ENCODE results near the gene PSMD2.

The PSMD2 gene

DNA sequence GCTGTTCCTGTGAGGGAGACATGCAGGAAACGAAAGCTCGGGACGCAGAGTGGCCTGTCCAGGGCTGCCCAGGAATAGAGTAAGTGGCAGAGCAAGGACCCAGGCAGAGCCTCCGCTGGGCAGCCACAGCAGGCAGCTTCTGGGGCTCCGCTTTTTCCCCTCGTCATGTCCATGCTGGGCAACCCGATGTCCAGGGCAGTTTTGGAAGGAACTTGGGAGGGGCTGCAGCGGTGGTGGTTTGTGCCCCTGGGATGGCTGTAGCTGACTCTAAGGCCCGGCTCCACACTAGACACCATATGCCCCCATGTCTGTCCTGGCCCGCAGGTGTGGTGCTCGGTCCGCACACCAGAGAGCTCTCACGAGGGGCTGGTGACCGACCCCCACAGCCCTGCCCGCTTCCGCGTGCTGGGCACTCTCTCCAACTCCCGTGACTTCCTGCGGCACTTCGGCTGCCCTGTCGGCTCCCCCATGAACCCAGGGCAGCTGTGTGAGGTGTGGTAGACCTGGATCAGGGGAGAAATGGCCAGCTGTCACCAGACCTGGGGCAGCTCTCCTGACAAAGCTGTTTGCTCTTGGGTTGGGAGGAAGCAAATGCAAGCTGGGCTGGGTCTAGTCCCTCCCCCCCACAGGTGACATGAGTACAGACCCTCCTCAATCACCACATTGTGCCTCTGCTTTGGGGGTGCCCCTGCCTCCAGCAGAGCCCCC, 7.1 kb upstream of the PSMD2 start:
- TF ChIP-seq POU2F2 (IDR thresholded peaks at IDR 0.05; ENCODE audit: low read depth, low read length) (no peak), PAX5 (IDR thresholded peaks at IDR 0.05; ENCODE audit: insufficient read depth, low read length, severe bottlenecking) (no peak), POLR2A (IDR thresholded peaks at IDR 0.05; ENCODE audit: low read depth, low read length) (no peak), SPI1 (IDR thresholded peaks at IDR 0.05; ENCODE audit: low read depth, low read length) (no peak), POLR2AphosphoS5 (IDR thresholded peaks at IDR 0.05; ENCODE audit: low read depth, low read length) (no peak), TAF1 (IDR thresholded peaks at IDR 0.05; ENCODE audit: low read depth, low read length) (no peak)
- FAIRE-seq = no peak

GRCh38 chr3:184295771-184296170, 3.3 kb upstream of the PSMD2 start:
- TF ChIP-seq POU2F2 (IDR thresholded peaks at IDR 0.05; ENCODE audit: low read depth, low read length) (no peak), PAX5 (IDR thresholded peaks at IDR 0.05; ENCODE audit: insufficient read depth, low read length, severe bottlenecking) (no peak), POLR2AphosphoS5 (IDR thresholded peaks at IDR 0.05; ENCODE audit: low read depth, low read length) (no peak), TAF1 (IDR thresholded peaks at IDR 0.05; ENCODE audit: low read depth, low read length) (no peak), SPI1 (IDR thresholded peaks at IDR 0.05; ENCODE audit: low read depth, low read length) (no peak), POLR2A (IDR thresholded peaks at IDR 0.05; ENCODE audit: low read depth, low read length) (no peak)
- FAIRE-seq = no peak
- no peak for DNase-seq (ENCODE audit: insufficient read length, low spot score)

More for the DNA sequence above, 7.1 kb upstream of the PSMD2 start:
- no peak for DNase-seq (ENCODE audit: insufficient read length, low spot score)

DNA sequence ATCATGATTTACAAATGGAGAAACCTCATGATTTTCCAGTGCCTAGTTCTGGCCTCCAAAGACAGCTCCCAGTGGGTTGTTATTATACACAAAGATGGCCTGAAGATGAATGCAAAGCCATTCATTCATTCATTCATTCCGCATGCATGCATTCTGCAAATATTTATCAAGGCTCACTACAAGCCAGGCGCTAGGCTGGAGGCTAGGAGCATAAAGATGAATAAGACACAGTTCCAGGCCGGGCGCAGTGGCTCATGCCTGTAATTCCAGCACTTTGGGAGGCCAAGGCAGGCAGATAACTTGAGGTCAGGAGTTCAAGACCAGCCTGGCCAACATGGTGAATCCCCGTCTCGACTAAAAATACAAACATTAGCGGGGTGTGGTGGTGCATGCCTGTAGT, 2.4 kb upstream of the PSMD2 start:
- no peak for TF ChIP-seq PAX5 (IDR thresholded peaks at IDR 0.05; ENCODE audit: insufficient read depth, low read length, severe bottlenecking)
- no peak for TF ChIP-seq SPI1 (IDR thresholded peaks at IDR 0.05; ENCODE audit: low read depth, low read length)
- no peak for TF ChIP-seq POLR2AphosphoS5 (IDR thresholded peaks at IDR 0.05; ENCODE audit: low read depth, low read length)
- TF ChIP-seq POU2F2 (IDR thresholded peaks at IDR 0.05; ENCODE audit: low read depth, low read length) = no peak
- TF ChIP-seq TAF1 (IDR thresholded peaks at IDR 0.05; ENCODE audit: low read depth, low read length) = no peak
- TF ChIP-seq POLR2A (IDR thresholded peaks at IDR 0.05; ENCODE audit: low read depth, low read length) = no peak

GRCh38 chr3:184299488-184300377, 692 bp downstream of the PSMD2 start:
- no peak for FAIRE-seq
- DNase-seq (ENCODE audit: insufficient read length, low spot score) = no peak
- TF ChIP-seq POLR2AphosphoS5 (IDR thresholded peaks at IDR 0.05; ENCODE audit: low read depth, low read length) = no peak
- TF ChIP-seq POU2F2 (IDR thresholded peaks at IDR 0.05; ENCODE audit: low read depth, low read length) = no peak
- no peak for TF ChIP-seq PAX5 (IDR thresholded peaks at IDR 0.05; ENCODE audit: insufficient read depth, low read length, severe bottlenecking)
- no peak for TF ChIP-seq POLR2A (IDR thresholded peaks at IDR 0.05; ENCODE audit: low read depth, low read length)
- TF ChIP-seq SPI1 (IDR thresholded peaks at IDR 0.05; ENCODE audit: low read depth, low read length) = no peak
- TF ChIP-seq TAF1 (IDR thresholded peaks at IDR 0.05; ENCODE audit: low read depth, low read length) = no peak

More for the DNA sequence above, 2.4 kb upstream of the PSMD2 start:
- DNase-seq (ENCODE audit: insufficient read length, low spot score) = no peak
- FAIRE-seq = no peak

DNA sequence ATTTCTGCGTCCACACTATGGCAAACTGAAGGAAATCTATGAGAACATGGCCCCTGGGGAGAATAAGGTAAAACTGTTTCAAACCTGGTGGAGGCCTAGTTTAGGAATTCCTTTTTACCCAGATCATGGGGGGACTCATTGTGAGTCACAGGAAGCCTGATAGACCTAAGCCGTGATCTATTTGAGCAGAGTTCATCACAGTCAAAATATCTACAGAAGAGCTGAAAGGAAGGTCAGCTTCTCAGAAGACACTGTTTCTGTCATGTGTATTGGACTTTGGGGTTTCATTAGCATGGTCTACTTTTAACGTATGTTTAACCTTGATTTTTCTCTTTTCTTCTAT, 1.3 kb downstream of the PSMD2 start:
- TF ChIP-seq POLR2A (IDR thresholded peaks at IDR 0.05; ENCODE audit: low read depth, low read length) (no peak), POLR2AphosphoS5 (IDR thresholded peaks at IDR 0.05; ENCODE audit: low read depth, low read length) (no peak), TAF1 (IDR thresholded peaks at IDR 0.05; ENCODE audit: low read depth, low read length) (no peak), SPI1 (IDR thresholded peaks at IDR 0.05; ENCODE audit: low read depth, low read length) (no peak), POU2F2 (IDR thresholded peaks at IDR 0.05; ENCODE audit: low read depth, low read length) (no peak), PAX5 (IDR thresholded peaks at IDR 0.05; ENCODE audit: insufficient read depth, low read length, severe bottlenecking) (no peak)
- DNase-seq (ENCODE audit: insufficient read length, low spot score) = no peak
- no peak for FAIRE-seq

DNA sequence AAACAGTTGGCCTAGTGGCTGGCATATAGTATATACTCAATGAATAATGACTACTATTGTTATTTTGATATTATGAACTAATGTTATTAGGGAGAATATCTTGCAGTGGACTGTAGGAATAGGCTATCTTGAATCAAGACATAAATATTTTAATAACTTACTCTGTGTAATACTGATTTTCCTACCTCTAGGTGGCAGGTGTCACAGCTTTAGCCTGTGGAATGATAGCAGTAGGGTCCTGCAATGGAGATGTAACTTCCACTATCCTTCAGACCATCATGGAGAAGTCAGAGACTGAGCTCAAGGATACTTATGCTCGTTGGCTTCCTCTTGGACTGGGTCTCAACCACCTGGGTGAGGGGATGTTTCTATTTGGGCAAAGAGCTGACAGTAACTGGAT, 6.5 kb downstream of the PSMD2 start:
- DNase-seq (ENCODE audit: insufficient read length, low spot score) (no peak), FAIRE-seq (no peak)
- TF ChIP-seq TAF1 (IDR thresholded peaks at IDR 0.05; ENCODE audit: low read depth, low read length) (no peak), SPI1 (IDR thresholded peaks at IDR 0.05; ENCODE audit: low read depth, low read length) (no peak), POLR2A (IDR thresholded peaks at IDR 0.05; ENCODE audit: low read depth, low read length) (no peak), POU2F2 (IDR thresholded peaks at IDR 0.05; ENCODE audit: low read depth, low read length) (no peak), POLR2AphosphoS5 (IDR thresholded peaks at IDR 0.05; ENCODE audit: low read depth, low read length) (no peak), PAX5 (IDR thresholded peaks at IDR 0.05; ENCODE audit: insufficient read depth, low read length, severe bottlenecking) (no peak)

- FAIRE-seq (no peak), DNase-seq (ENCODE audit: insufficient read length, low spot score) (no peak)
- no peak for TF ChIP-seq POU2F2 (IDR thresholded peaks at IDR 0.05; ENCODE audit: low read depth, low read length)
- no peak for TF ChIP-seq POLR2A (IDR thresholded peaks at IDR 0.05; ENCODE audit: low read depth, low read length)
- TF ChIP-seq POLR2AphosphoS5 (IDR thresholded peaks at IDR 0.05; ENCODE audit: low read depth, low read length) = no peak
- TF ChIP-seq TAF1 (IDR thresholded peaks at IDR 0.05; ENCODE audit: low read depth, low read length) = no peak
- TF ChIP-seq SPI1 (IDR thresholded peaks at IDR 0.05; ENCODE audit: low read depth, low read length) = no peak
- no peak for TF ChIP-seq PAX5 (IDR thresholded peaks at IDR 0.05; ENCODE audit: insufficient read depth, low read length, severe bottlenecking)
These were observed 7.4 kb downstream of the PSMD2 start for GRCh38 chr3:184306341-184306972.

- FAIRE-seq (no peak), DNase-seq (ENCODE audit: insufficient read length, low spot score) (no peak)
- TF ChIP-seq POLR2A (IDR thresholded peaks at IDR 0.05; ENCODE audit: low read depth, low read length) (no peak), PAX5 (IDR thresholded peaks at IDR 0.05; ENCODE audit: insufficient read depth, low read length, severe bottlenecking) (no peak), POU2F2 (IDR thresholded peaks at IDR 0.05; ENCODE audit: low read depth, low read length) (no peak), TAF1 (IDR thresholded peaks at IDR 0.05; ENCODE audit: low read depth, low read length) (no peak), SPI1 (IDR thresholded peaks at IDR 0.05; ENCODE audit: low read depth, low read length) (no peak), POLR2AphosphoS5 (IDR thresholded peaks at IDR 0.05; ENCODE audit: low read depth, low read length) (no peak)
These were observed 8.9 kb downstream of the PSMD2 start for GRCh38 chr3:184307915-184308314.

GRCh38 chr3:184308744-184309143, 9.7 kb downstream of the PSMD2 start:
- no peak for DNase-seq (ENCODE audit: insufficient read length, low spot score)
- TF ChIP-seq TAF1 (IDR thresholded peaks at IDR 0.05; ENCODE audit: low read depth, low read length) = no peak
- FAIRE-seq = no peak

Measured in GM12891 (cell line).